Measurements from ENCODE around the gene DOCK1.

DOCK1 gene

DNA sequence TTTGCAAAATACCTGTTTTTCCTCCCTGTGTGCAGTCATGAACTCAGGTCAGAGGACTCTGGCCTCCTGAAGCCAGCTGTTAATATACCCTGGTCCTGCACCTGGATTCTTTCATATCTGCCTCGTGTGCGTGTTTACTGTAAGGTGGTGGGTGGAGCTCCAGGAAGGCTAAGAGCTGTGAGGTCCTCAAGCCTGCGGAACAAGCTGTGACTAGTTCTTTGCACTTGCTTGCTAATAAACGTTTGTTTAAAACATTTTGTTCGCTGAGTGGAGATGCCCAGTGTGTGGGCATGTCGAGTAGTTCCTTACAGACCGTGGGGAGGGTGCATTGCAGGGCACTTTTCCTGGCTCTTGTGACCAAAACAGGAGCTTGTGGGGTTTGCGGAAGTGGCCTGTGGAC, 139.0 kb downstream of the DOCK1 start:
- no peak for DNase-seq

DNA sequence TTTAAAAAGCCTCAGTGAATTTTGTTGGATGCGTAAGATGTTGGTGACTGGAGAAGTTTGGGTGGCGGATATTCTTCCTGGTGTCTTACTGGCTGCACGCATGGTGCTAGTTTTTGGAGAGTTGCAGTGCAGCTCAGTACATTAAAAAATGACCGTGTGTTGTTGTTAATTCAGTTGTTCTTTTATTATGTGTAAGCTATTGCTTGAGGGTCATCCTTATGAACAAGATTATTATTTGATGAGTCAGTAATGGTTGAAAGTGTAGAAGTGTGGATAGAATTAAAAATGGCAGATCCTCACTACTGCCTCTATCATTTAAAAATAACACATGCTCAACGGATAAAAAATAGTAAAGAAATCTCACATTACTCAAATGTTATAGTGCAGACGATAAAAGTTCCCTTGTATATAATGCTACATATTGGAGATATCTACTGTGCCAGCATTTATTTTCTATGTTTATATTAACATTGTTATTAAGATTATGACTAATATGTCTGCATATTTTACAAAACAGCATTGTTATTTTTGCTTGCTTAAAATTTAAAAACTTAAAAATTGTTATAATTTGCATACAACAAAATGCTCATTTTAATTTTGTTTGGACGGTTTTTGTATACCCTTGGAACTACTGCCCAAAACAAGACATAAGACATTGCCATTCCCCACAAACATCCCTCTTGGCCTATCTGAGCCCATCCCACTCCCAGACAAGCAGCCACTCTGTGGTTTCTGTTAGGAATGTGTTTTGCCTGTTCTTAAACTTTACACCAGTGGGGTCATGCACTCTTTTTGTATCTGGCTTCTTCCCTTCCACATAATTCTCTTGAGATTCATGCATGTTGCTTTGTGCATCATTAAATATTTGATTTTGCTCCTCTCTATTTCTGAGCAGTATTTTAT, 142.0 kb downstream of the DOCK1 start:
- DNase-seq, result no peak

DNA sequence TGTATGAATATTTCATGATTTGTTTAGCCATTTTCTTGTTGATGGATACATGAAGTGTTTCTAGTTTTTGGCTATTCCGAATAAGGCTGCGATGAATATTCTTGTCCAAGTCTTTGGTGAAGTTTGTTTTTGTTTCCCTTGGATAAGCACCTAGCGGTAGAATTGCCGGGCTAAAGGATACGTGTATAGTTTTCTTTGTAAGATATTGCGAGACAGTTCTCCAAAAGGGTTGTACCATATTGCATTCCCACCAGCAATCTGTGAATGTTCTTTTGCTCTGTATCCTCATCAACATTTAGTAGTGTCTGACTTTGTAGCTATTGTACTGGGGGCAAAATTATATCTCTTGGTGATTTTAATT, 142.6 kb downstream of the DOCK1 start:
- DNase-seq, result no peak

DNA sequence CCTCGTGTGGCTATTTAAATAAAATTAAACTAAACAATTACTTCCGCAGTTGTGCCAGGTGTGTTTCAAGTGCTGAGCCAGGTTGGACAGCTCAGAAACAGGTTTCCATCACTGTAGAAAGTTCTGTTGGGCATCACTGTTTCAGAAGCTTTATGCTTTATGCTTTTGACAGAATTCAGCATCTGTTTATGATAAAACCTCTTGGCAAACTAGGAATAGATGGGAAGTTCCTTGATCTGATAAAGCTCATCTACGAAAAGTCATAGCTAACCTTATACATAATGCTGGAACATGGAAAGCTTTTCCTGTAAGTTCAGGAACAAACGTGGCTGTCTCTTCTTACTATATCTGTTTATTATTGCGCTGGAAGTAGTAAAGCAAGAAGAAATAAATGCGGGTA, 143.4 kb downstream of the DOCK1 start:
- no peak for DNase-seq

DNA sequence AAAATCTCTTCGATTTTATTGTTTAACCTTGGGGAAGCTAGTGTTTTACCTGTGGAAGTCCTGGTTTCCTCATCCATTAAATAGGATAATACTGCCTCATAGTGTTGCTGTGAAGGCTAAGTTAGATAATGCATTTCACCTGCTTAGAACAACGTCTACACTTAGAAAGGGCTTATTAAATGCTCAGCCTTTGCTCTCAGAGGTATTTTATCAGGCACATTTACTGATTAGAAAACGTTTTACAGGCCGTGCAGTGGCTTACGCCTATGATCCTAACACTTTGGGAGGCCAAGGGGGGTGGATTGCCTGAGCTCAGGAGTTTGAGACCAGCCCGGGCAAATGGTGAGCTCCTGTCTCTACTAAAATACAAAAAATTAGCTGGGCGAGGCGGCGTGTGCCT, 146.8 kb downstream of the DOCK1 start:
- DNase-seq, result no peak

DNA sequence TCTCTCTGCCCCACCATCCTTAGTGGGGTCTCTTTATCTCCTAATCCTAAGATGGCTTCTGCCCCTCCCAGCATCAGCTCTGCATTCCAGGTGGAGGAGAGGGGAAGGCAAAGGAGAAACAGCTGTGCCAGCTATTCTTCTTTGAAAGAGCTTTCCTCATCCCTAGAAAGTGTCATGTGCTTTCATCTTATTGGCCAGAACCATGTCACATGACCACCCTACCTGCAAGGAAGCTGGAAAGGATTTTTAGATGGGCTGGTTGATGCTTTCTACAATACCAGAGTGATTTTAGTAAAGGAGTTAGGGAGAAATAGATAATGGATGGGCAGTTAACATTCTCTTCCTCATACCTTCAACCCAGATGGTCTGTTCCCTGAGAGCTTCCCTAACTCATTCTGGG, 150.0 kb downstream of the DOCK1 start:
- no peak for DNase-seq

DNA sequence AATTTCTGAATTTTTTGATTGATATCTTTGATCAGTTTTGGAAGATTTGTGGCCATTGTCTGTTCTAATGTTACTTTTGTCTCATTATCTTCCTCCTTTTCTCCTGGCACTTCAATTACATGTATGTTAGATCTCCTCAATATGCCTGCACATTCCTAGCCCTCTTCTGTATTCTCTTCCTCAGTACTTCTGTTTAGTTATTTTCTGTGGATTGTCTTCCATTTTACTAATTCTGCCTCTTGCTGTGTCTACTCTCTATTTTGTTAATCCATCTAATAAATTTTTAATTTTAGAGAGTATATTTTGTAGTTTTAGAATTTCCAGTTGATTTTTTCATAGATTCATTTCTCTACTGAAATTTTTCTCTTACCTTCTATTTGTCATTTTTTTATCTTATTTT, 154.1 kb downstream of the DOCK1 start:
- no peak for DNase-seq

DNA sequence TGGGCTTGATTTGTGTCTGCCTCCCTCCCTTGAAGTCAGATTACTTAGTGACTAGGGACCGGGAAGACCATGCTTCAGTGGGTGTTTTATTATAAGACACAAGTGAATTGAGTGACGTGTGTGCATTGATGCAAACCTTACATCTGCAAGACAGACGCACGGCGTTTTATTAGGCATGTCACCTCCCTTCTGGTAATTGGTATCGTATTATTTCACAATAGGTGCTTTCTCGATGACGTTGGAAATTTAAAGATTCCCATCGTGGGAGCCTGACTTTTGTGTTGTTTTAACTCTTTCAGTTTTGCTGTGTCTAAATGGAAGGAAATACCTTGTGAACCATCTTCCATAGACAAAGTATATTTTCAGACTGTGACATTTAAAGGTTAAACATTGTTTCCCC, 158.5 kb downstream of the DOCK1 start:
- no peak for DNase-seq

DNA sequence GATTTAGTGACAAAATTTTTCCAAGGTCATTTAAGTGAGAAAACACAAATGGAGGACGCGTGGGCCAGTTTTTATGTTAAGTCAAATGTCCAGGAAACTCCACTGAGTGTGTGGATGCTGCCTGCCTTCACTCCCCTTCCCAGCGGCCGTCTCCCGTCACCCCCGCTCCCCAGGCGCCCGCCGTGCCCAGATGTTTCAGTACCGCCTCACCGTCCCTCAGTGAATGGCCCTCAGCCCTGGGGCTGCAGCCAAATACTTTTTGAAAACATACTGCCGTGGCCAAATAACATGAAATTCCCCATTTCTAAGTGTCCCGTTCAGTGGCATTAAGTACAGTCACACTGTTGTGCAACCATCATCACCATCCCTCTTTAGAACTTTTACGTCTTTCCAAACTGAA, 159.2 kb downstream of the DOCK1 start:
- no peak for DNase-seq

DNA sequence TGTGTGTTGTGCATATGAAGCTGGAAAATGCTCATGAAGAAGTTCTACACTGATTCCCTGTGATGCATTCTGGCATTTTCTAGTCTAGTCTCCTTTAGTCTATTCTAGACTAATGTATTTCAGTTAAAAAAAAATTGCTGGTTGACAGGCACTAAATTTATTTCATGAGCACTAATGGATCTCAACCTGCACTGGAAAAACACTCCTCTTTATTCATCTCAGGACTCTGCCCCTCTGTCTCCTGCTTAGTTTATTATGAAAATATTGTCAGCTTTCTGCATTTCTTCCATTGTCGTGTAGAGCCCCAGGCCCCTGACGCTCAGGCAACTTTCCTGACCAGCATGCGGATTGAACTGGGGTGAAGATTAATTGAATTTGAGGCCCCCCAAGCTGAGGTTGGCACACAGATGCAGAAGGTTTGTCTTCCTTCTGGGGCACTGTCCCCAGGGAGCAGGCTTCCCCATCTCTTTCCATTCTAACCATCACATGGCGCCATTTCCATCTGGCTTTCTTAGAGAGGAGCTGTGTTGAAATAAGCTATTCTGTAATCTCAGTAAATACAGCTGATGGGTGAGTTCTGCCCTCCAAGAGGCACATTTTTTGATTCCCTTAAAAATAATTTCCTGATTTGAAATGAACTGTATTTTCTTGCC, 162.4 kb downstream of the DOCK1 start:
- DNase-seq, result peak; percentile 53

DNA sequence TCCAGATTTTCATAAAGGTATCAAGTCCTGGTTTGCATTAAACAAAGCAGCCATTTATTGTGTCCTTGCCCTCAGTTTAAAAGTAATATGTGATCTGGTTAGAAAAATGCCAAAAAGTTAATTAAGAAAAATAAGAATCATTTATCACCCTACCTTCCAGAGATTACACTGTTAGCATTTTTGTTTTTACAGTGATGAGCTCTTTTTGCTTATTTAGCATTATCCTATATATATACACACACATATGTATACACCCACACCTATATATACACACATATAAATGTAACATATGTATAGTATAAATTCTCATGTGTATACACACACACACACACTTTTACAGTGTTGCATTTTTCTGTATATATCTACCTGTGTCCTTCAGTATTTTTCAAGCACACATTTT, 163.3 kb downstream of the DOCK1 start:
- DNase-seq, result no peak

DNA sequence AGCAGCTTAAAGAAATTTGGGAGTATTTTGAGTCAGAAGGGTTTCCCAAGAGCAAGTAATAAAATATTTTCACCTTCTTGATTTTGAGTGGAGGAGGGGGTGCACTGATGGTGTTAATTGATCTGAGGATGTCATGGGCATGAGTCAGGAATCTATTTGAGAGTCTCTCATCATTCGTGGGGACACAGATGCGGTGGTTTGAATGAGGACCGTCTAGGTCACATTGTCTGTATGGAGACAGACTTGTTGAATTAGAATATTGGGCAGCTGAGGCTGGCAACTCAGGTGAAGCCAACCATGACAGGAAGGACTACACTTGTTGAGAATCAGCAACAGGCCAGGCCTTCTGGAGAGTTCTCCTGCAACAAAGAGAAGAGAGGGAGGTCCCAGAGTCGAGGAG, 164.2 kb downstream of the DOCK1 start:
- DNase-seq, result no peak

DNA sequence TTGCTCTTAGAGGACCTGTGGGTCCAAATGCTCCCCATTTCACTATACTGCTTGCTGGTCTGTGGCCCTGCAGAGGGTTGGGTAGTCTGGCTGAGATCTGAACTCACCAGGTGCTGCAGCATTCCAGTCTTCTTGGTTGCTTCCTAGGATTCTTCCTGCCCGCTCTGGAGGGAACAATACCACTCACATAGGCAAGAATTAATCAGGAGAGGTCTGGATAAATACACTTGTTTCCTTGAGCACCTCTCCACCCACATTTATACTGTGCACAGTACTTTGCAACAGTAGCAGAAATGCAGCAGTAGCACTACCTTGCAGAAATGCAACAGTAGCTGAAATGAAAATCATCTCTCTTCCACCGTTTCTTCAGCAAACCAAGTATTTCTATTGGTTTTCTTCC, 165.9 kb downstream of the DOCK1 start:
- no peak for DNase-seq

DNA sequence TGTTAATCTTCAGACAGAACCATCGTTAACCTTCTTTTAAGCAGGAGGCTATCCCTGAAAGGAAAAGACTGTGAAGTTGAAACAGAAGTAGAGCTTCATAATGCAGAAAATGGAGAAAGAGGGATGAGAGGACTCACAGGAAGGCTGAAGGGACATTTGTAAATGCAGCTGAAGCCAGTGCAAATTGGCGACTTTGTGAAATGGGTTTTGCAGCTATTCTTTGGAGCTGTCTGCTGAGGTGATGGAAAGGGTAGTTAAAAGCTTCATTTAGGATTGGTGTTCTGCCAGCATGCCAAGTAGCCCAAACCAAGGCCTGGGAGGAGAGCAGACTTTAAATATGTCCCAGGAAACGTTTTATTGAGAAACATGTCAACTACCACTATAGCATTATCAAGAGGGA, 168.4 kb downstream of the DOCK1 start:
- no peak for DNase-seq

DNA sequence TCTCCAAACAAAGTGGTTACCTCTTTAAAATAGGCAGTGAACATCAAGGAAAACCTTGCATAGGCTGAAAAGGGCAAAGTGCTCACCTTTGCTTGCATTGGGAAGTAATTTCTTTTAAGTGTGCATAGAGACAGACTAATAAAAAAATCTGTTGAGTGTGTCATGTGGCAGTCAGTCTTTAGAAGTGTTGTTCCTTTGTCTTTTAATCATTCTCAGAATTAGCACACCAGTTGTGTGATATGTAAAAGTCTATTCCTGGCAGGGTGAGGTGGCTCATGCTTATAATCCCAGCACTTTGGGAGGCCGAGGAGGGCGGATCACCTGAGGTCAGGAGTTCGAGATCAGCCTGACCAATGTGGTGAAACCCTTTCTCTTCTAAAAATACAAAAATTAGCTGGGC, 174.2 kb downstream of the DOCK1 start:
- DNase-seq, result no peak

DNA sequence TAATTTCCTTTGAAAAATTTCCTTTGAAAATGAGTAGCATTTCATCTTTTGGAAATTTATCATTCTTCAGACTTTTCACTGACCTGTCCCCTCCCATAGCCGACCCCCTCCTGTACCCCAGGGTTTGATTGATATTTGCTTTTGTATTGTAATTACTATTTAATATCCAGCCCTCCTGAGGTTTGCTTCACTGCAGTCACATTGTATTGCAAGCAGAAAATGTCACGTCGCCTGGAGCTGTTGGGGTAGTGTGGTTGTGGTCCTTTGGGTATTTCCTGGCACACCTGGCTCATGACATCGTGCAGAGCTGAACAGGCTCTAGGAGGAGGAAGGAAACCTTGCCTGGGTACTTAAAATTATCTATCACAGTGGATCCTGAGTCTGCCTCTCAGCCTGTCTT, 175.1 kb downstream of the DOCK1 start:
- DNase-seq, result peak; percentile 22

DNA sequence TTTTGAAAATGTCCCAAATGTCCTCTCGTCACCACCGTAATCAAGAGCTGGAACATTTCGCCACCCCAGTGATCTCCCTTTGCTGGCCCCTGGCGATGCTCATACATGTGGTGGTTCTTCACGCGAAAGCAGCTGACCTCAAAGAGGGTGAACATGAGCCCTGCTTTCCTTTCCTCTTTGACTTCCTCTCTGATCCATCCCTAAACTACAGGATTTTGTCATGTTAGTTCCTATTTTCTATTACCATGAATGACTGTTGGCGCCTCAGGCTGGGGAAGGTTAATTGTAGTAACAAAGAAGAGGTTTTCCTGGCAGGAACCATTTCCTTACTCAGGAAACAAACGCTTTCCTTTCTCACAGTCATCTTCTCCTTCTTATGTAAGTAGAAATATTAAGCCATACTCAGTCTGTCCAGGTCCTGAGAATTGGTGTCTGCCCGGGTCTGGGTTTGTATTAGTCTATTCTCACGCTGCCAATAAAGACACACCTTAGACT, 176.7 kb downstream of the DOCK1 start:
- DNase-seq, result no peak

DNA sequence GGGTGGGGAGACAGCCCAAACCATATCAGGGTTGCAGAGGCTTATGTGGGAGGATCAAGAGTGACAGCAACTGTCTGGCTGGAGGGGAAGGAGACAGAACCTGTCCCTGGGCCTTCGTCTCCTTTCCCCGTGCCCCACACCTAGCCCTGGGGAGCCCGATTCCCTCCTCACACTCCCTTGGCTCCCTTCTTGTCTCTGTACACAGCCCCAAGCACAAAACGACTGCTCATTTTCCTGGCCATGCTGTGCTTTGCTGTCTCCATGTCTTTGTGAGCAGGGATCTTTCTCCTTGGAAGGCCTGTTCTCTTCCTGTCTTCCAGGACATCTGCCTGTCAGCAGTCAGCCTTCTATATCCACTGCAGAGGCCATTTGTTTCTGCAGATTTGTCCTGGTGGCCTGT, 177.4 kb downstream of the DOCK1 start:
- DNase-seq, result no peak

DNA sequence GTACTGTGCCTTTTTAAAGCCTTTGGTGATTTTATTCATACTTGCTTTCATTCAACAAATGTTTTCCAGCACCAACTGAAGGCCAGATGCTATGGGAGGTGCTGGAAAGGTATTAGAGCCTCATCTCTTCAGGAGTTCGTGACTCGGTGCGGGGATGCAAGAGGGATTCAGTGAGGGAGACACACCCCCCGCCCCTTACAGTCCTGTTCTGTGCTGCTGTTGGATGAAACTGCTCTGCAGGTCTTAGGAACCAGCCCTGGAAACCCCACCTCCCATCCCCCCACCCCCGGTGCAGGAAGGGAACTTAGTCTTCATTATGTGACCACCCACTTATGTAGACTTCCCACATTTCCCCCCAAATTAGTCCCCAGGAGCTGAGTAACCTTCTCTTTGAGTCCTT, 180.7 kb downstream of the DOCK1 start:
- no peak for DNase-seq

DNA sequence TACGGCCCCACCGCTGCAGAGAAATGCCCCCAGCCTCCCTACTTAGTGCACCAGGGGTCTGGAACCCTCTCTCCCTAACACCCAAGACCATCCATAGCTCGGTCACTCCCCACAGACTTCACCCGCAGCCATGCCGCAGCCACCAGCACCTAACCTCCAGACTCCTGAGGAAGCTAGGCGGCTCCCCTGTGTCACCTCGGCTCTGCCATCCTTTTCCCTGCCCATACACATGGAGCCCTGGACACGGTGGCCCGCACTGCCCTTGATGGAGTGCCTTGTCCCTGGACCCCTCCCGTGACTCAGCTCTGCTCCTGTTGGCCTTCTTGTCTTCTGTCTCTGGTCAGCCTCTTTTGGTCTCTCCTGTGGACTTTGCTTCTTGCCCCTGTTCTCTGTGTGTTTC, 183.7 kb downstream of the DOCK1 start:
- DNase-seq, result no peak

DNA sequence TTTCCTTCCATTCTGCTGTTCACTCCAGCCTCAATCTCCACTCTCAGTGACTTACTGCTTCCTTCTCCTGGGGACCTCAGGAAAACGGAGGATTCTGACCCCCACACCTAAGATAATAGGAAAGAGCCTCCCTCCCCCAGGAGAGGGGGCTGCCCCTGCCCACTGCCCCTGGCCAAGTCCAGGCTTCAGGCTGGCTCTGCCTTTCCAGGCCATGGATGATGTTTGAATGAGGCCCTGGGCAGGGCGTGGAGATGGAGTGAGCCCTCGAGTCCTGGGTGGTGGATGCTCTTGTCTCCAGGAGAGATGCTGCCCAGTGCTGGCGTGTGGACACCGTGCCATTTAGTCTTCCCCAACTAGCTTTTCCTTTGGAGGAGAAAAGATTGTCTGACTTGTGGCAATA, 184.2 kb downstream of the DOCK1 start:
- no peak for DNase-seq

DNA sequence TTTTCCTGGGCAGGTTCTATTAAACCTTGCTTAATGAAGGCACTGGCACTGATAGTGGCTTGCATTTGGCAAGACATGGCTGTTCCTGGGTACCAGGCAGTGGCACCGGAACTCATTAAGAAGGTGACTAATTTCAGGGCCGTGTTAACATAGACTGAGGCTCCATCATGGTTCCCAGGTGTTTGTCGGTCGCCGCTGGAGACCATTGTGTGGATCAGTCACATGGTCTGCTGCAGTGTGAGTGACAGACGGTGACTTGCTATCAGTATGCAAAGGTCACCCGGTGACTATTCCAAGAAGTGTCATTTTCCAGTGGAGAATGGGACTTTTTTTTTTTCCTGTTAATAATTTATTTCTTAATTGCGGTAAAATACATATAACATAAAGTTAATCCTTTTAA, 184.9 kb downstream of the DOCK1 start:
- peak; percentile 22 for DNase-seq

DNA sequence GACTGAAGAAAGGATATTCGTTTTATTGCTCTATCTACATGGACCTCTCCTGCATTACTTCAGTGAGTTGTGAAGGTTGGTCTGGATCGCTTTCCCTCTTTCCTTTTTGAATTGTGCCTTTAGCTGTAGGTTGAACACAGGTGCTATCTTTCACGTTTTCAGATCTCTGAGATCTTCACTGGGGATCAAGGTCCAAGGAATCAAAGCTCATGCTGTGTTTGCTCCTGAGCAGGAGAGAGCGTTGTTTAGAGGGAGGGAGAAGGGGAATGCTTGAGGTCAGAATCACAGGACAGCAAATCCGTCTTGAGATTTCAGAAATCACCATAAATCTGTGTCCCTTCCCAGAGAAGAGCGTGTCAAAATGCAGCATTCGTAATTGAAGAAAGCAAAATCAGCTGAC, 186.1 kb downstream of the DOCK1 start:
- DNase-seq, result no peak

DNA sequence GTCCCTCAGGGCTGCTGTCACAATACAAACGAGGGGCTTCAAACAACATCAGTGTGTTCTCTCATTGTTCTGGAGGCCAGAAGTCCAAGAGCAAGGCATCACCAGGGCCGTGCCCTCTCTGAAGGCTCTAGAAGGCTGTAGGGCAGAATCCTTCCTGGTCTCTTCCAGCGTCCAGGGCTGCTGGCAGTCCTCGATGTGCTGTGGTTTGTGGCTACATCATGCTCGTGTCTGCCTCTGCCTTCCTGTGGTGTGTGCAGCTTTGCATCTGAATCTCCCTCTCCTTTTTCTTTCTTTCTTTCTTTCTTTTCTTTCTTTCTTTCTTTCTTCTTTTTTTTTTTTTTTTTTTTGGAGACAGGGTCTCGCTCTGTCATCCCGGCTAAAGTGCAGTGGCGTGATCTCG, 187.7 kb downstream of the DOCK1 start:
- DNase-seq, result no peak

DNA sequence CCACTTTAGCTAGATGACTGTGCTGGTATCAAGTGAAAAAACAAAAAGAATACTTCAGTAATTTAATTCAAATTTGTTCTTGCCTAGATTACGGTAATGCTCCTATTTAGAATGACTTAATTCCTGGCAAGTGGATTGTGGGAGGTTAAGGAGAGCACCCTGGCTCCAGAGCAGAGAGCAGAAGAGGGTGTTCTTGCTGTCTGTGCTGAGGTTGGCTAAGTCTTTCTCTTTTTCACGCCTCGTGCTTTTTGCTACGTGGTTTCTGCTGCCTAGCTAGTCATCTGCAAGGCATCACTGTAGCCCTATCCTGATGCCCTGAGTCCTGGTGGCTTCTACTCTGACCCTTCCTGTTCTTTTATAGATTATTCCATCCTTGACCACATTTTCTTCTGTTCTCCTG, 189.8 kb downstream of the DOCK1 start:
- no peak for DNase-seq

Measured in NCI-H2171 treated with DMSO at 0.1 percent for 48 hours (cell line).